ENCODE measurements around the gene FNIP1.
"Not testable (repeated sequence)": the region's sequence is repeated elsewhere in the genome, so short reads cannot be mapped to it uniquely, and the experiment has no call there.

The FNIP1 gene

GRCh38 chr5:131615957-131616356 is 180.9 kb downstream of the FNIP1 start:
- no peak for DNase-seq (ENCODE audit: low read depth in 1 of 2, low spot score in 1 of 2)
- TF ChIP-seq JUND (IDR thresholded peaks at IDR 0.05; ENCODE audit: low read depth) = no peak
- in situ Hi-C loops (cut with HindIII; ENCODE audit: low pct_unique_long_range_greater_than_20kb, low sequenced_read_pairs) = no loop called here

GRCh38 chr5:131613423-131613822 is 183.4 kb downstream of the FNIP1 start:
- in situ Hi-C loops (cut with HindIII; ENCODE audit: low pct_unique_long_range_greater_than_20kb, low sequenced_read_pairs) = no loop called here
- DNase-seq (ENCODE audit: low read depth in 1 of 2, low spot score in 1 of 2) = no peak
- TF ChIP-seq JUND (IDR thresholded peaks at IDR 0.05; ENCODE audit: low read depth) = no peak

- in situ Hi-C loops (cut with HindIII; ENCODE audit: low pct_unique_long_range_greater_than_20kb, low sequenced_read_pairs) = no loop called here
- no peak for TF ChIP-seq JUND (IDR thresholded peaks at IDR 0.05; ENCODE audit: low read depth)
- no peak for DNase-seq (ENCODE audit: low read depth in 1 of 2, low spot score in 1 of 2)
Measured at GRCh38 chr5:131611064-131611381, 185.8 kb downstream of the FNIP1 start.

- DNase-seq (ENCODE audit: low read depth in 1 of 2, low spot score in 1 of 2) = peak; percentile 19 to 63
- no peak for TF ChIP-seq JUND (IDR thresholded peaks at IDR 0.05; ENCODE audit: low read depth)
- in situ Hi-C loops (cut with HindIII; ENCODE audit: low pct_unique_long_range_greater_than_20kb, low sequenced_read_pairs) = no loop called here
Measured at GRCh38 chr5:131610198-131611063, 186.4 kb downstream of the FNIP1 start.

GRCh38 chr5:131609774-131610173 is 187.0 kb downstream of the FNIP1 start:
- in situ Hi-C loops (cut with HindIII; ENCODE audit: low pct_unique_long_range_greater_than_20kb, low sequenced_read_pairs) = no loop called here
- no peak for TF ChIP-seq JUND (IDR thresholded peaks at IDR 0.05; ENCODE audit: low read depth)

GRCh38 chr5:131608597-131608996 is 188.2 kb downstream of the FNIP1 start:
- TF ChIP-seq JUND (IDR thresholded peaks at IDR 0.05; ENCODE audit: low read depth) = no peak
- DNase-seq (ENCODE audit: low read depth in 1 of 2, low spot score in 1 of 2) = no peak
- in situ Hi-C loops (cut with HindIII; ENCODE audit: low pct_unique_long_range_greater_than_20kb, low sequenced_read_pairs) = no loop called here

More at GRCh38 chr5:131609774-131610173, 187.0 kb downstream of the FNIP1 start:
- DNase-seq (ENCODE audit: low read depth in 1 of 2, low spot score in 1 of 2) = no peak

GRCh38 chr5:131607903-131608540 is 188.8 kb downstream of the FNIP1 start:
- in situ Hi-C loops (cut with HindIII; ENCODE audit: low pct_unique_long_range_greater_than_20kb, low sequenced_read_pairs) = no loop called here
- no peak for DNase-seq (ENCODE audit: low read depth in 1 of 2, low spot score in 1 of 2)

GRCh38 chr5:131607418-131607817 is 189.4 kb downstream of the FNIP1 start:
- no peak for DNase-seq (ENCODE audit: low read depth in 1 of 2, low spot score in 1 of 2)
- in situ Hi-C loops (cut with HindIII; ENCODE audit: low pct_unique_long_range_greater_than_20kb, low sequenced_read_pairs) = no loop called here
- TF ChIP-seq JUND (IDR thresholded peaks at IDR 0.05; ENCODE audit: low read depth) = no peak

More at GRCh38 chr5:131607903-131608540, 188.8 kb downstream of the FNIP1 start:
- TF ChIP-seq JUND (IDR thresholded peaks at IDR 0.05; ENCODE audit: low read depth) = no peak

GRCh38 chr5:131605086-131605485 is 191.7 kb downstream of the FNIP1 start:
- in situ Hi-C loops (cut with HindIII; ENCODE audit: low pct_unique_long_range_greater_than_20kb, low sequenced_read_pairs) = no loop called here
- no peak for DNase-seq (ENCODE audit: low read depth in 1 of 2, low spot score in 1 of 2)
- TF ChIP-seq JUND (IDR thresholded peaks at IDR 0.05; ENCODE audit: low read depth) = no peak

- DNase-seq (ENCODE audit: low read depth in 1 of 2, low spot score in 1 of 2) = no peak
- in situ Hi-C loops (cut with HindIII; ENCODE audit: low pct_unique_long_range_greater_than_20kb, low sequenced_read_pairs) = no loop called here
- no peak for TF ChIP-seq JUND (IDR thresholded peaks at IDR 0.05; ENCODE audit: low read depth)
Measured at GRCh38 chr5:131595088-131596033, 201.5 kb downstream of the FNIP1 start.

- no peak for TF ChIP-seq JUND (IDR thresholded peaks at IDR 0.05; ENCODE audit: low read depth)
- DNase-seq (ENCODE audit: low read depth in 1 of 2, low spot score in 1 of 2) = no peak
- in situ Hi-C loops (cut with HindIII; ENCODE audit: low pct_unique_long_range_greater_than_20kb, low sequenced_read_pairs) = no loop called here
Measured at GRCh38 chr5:131593921-131594320, 202.9 kb downstream of the FNIP1 start.

- in situ Hi-C loops (cut with HindIII; ENCODE audit: low pct_unique_long_range_greater_than_20kb, low sequenced_read_pairs); DNase-seq (ENCODE audit: low read depth in 1 of 2, low spot score in 1 of 2): not testable (repeated sequence)
Measured at GRCh38 chr5:131593436-131593835, 203.4 kb downstream of the FNIP1 start.
